Measurements from ENCODE around the gene THAP7. TPM values are rescaled to one million over a fixed set of nuclear protein-coding genes. Genes with fewer than 3 reads are reported as not detected.

The THAP7 gene
- total and polyA plus RNA-seq, 3 donors from 2014 or later, result 60.6 to 96.5 (median 75.8) TPM

DNA sequence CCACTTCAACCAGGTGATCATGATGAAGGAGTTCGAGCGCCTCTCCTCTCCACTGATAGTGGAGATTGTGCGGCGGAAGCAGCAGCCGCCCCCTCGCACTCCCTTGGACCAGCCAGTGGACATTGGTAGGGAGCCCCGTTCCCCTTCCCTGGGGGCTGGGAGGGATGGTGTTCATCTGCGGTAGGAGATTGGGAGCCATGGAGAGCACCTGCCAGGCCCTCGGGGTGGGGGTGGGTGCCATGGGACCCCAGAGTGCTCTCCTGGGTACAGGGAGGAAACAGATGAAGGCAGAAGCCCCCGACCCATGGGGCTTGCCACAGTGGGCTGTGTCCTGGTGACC, 7.0 kb downstream of the THAP7 start:
- intact Hi-C loops (cut with DNase I; ENCODE audit: low total_unique reads), result no loop called here
- Histone ChIP-seq H3K36me3 (ENCODE audit: low read depth, missing control alignments) (no peaks in the 10 kb centered on the region), H3K9me3 (no peaks in the 10 kb centered on the region), H3K4me3 (no peak overlapping the region), H3K27me3 (no peaks in the 10 kb centered on the region), H3K4me1 (peaks cover 16% of the 10 kb centered on the region), H3K27ac (no peak overlapping the region)
- WGBS, 2 donors, result 90 to 93% methylated on average over 3 to 10 of the region's 10 CpGs
- TF ChIP-seq POLR2A (IDR thresholded peaks at IDR 0.05), result no peak
- TF ChIP-seq, protein P1, sequence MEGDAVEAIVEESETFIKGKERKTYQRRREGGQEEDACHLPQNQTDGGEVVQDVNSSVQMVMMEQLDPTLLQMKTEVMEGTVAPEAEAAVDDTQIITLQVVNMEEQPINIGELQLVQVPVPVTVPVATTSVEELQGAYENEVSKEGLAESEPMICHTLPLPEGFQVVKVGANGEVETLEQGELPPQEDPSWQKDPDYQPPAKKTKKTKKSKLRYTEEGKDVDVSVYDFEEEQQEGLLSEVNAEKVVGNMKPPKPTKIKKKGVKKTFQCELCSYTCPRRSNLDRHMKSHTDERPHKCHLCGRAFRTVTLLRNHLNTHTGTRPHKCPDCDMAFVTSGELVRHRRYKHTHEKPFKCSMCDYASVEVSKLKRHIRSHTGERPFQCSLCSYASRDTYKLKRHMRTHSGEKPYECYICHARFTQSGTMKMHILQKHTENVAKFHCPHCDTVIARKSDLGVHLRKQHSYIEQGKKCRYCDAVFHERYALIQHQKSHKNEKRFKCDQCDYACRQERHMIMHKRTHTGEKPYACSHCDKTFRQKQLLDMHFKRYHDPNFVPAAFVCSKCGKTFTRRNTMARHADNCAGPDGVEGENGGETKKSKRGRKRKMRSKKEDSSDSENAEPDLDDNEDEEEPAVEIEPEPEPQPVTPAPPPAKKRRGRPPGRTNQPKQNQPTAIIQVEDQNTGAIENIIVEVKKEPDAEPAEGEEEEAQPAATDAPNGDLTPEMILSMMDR (IDR thresholded peaks at IDR 0.05), result no peak
- no peak for DNase-seq

DNA sequence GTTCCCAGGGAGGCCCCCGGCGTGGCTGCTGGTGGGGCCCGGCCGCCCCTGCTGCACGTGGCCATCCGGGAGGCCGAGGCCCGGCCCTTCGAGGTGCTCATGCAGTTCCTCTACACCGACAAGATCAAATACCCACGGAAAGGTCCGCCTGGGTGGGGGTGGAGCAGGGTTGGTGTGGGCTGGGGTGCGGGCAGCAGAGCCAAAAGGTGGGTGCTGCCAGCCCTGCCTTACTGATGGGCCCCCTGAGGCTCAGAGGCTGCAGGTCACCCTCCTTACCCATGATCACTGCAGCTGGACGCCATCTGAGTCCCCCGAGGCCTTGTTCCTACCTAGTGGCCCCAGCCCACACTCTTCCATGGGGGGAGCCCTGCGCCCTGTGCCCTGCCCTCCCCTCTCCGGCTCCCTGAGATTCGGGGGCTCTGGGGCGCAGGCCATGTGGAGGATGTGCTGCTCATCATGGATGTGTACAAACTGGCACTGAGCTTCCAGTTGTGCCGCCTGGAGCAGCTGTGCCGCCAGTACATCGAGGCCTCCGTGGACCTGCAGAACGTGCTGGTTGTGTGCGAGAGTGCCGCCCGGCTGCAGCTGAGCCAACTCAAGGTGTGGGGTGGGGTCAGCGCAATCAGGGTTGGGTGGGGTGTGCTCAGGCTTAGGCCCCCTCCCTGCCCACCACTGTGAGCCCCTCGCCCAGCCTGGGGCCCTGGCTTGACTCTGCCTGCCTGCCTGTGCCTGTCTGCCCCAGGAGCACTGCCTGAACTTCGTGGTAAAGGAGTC, 7.6 kb downstream of the THAP7 start:
- Histone ChIP-seq H3K4me1 (peaks cover 21% of the 10 kb centered on the region), H3K4me3 (no peak overlapping the region), H3K27me3 (no peaks in the 10 kb centered on the region), H3K27ac (no peak overlapping the region), H3K9me3 (no peaks in the 10 kb centered on the region), H3K36me3 (ENCODE audit: low read depth, missing control alignments) (no peaks in the 10 kb centered on the region)
- TF ChIP-seq POLR2A (IDR thresholded peaks at IDR 0.05), result no peak
- TF ChIP-seq, protein P1 (IDR thresholded peaks at IDR 0.05), result no peak
- no peak for DNase-seq
- intact Hi-C loops (cut with DNase I; ENCODE audit: low total_unique reads), result no loop called here
- WGBS, 2 donors, result 90 to 93% methylated on average over 4 to 21 of the region's 30 CpGs

DNA sequence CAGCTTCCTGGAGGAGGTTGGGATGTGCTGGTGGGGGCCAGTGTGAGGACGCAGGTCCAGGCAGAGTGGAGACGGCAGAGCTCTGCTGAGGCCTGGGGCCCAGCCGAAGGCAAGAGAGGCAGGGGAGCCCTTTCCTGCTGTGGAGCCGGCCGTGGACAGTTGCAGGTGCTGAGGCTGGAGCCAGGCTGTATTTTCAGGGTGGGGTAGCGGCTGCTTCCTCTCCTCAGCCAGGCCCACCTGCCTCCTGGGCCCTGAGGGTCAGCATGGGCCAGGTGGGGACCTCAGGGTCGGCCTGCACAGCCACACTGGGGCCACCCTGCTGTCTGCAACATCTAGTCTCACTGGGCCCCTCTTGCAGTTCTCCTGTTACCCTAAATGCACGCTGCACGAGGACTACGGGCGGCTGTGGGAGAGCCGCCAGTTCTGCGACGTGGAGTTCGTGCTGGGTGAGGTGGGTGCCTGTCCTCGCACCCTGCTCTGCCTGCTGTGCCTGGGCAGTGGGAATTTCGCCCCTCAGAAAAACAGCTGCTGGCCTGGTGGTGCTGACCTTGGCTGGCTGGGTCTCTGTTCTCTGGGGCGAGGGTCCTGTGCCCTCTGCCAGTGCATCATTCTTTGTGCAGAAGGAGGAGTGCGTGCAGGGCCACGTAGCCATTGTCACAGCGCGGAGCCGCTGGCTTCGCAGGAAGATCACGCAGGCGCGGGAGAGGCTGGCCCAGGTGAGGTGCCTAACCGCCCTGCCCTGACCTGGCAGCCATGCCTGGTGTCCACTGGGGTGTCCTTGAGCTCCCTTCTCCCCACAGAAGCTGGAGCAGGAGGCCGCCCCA, 8.4 kb downstream of the THAP7 start:
- WGBS, 2 donors, result 95 to 100% methylated on average over 2 to 28 of the region's 29 CpGs
- TF ChIP-seq, protein P1 (IDR thresholded peaks at IDR 0.05), result no peak
- no peak for TF ChIP-seq POLR2A (IDR thresholded peaks at IDR 0.05)
- no peaks in the 10 kb centered on the region for H3K9me3 ChIP-seq
- no peak overlapping the region for H3K4me3 ChIP-seq
- no peak for DNase-seq
- H3K27me3 ChIP-seq, result no peaks in the 10 kb centered on the region
- H3K4me1 ChIP-seq, result peaks cover 22% of the 10 kb centered on the region
- no peak overlapping the region for H3K27ac ChIP-seq
- intact Hi-C loops (cut with DNase I; ENCODE audit: low total_unique reads), result no loop called here
- no peaks in the 10 kb centered on the region for H3K36me3 ChIP-seq (ENCODE audit: low read depth, missing control alignments)

DNA sequence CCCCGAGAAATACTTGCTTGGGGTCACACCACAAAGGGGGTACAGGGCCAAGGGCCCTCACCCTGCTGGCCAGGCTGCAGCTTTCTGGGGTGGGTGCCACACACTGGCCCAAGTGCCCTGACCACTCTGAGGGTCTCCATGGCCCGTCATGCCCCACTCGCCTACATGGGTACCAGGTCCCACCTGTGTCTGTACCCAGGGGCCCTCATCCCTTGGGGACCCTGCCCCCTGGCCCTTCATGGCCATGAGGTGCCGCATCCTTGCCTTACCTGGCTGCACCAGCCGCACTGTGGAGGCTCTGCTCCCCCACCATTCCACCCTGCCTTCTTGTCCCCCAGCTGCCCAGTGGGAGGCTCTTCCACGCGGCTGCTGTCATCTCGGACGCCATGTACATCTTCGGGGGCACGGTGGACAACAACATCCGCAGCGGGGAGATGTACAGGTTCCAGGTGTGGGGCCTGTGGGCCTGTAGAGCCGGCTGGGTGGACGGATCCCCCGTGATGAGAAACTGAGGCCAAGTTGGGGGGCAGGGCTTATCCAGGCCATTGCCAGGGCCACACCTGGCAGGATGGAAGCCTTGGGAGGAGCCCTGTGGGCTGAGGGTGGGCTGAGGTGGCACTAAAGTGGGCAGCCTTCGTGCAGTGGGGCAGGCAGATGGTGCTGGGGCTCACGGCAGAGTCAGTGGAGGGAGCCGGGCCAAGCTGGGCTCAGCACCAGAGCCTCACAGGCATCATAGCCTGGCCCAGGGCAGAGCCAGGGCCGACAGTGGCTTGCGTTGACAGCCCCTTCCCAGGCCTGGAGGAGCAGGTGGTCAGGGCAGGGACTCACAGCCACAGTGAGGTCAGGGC, 9.2 kb downstream of the THAP7 start:
- intact Hi-C loops (cut with DNase I; ENCODE audit: low total_unique reads), result no loop called here
- H3K4me3 ChIP-seq, result no peak overlapping the region
- 88% methylated on average over 16 to 21 of the region's 21 CpGs for WGBS, 2 donors
- no peak for DNase-seq
- H3K9me3 ChIP-seq, result no peaks in the 10 kb centered on the region
- no peaks in the 10 kb centered on the region for H3K36me3 ChIP-seq (ENCODE audit: low read depth, missing control alignments)
- H3K27ac ChIP-seq, result no peak overlapping the region
- H3K27me3 ChIP-seq, result no peaks in the 10 kb centered on the region
- peaks cover 22% of the 10 kb centered on the region for H3K4me1 ChIP-seq
- no peak for TF ChIP-seq POLR2A (IDR thresholded peaks at IDR 0.05)
- TF ChIP-seq, protein P1 (IDR thresholded peaks at IDR 0.05), result no peak
